GM19239 (cell line): ENCODE data around the gene PBX2.

ENCODE experiments used
- DNase-seq: peaks from one replicate; pipeline ENCODE4 v3.0.0; 2011; ENCODE audit warnings: low spot score; ENCODE audit not compliant: insufficient read length
- FAIRE-seq: peaks from 2 replicates; lab custom pipeline; 2011; peaks lifted over from hg19 to GRCh38; lab: Jason Lieb, UNC

Gene PBX2

GRCh38 chr6:32176476-32177182 is 13.4 kb downstream of the PBX2 start:
- FAIRE-seq: no peak
- DNase-seq: no peak

GRCh38 chr6:32175711-32176475 is 14.1 kb downstream of the PBX2 start, which contains the start of gene AGPAT1:
Gene AGPAT1, minus strand, starts transcription at chr6:32176084. Its CDS starts 4,588 bp downstream, at chr6:32171496.
- FAIRE-seq (peak; percentile 84), DNase-seq (peak; percentile 97)

- DNase-seq (no peak), FAIRE-seq (no peak)
Observed at GRCh38 chr6:32175322-32175710, 14.7 kb downstream of the PBX2 start.

DNA sequence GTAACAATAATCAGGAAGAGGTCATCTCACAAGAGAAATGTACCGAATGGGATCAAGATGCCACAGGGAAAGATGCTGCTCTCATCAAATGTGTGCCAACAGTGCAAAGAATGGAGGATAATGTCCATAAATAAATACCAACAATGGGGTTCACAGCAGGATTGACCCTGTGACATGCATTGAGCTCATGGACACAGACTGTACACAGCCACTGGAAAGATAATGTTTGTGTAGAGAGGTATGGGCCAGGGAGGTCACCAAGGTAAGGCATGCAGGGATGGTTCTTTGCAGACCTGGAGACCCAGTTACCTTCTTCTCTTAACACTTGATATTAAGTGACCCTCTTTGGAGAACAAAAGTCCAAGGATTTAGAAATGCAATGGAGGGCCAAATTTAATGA is 15.6 kb downstream of the PBX2 start:
- no peak for DNase-seq
- no peak for FAIRE-seq

- no peak for DNase-seq
- FAIRE-seq: no peak
Observed at GRCh38 chr6:32173051-32173727, 16.8 kb downstream of the PBX2 start.

- DNase-seq: no peak
- no peak for FAIRE-seq
Observed at GRCh38 chr6:32171234-32171633, 18.8 kb downstream of the PBX2 start.

- no peak for FAIRE-seq
- DNase-seq: no peak
Observed at GRCh38 chr6:32170294-32170693, 19.7 kb downstream of the PBX2 start.

GRCh38 chr6:32168807-32169591 is 21.0 kb downstream of the PBX2 start:
- no peak for DNase-seq
- no peak for FAIRE-seq

DNA sequence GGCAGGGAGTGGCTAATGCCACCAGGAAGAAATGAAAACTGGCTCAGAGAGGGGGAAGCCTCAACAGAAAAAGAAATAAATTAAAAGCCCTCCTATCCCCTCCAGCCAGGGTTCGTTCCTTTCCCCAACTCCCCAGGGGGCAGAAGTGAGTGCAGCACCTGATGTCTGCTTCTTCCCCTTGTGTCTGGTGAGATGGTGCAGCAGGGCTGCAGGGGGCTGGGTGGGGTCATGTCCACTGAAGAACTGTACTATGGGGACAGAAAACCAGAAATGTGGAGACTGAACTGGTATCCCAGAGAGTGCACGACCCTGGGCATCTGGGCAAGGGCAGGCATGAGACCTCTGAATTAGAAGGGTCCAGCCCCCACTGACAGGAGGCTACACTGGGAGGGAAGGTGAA is 21.7 kb downstream of the PBX2 start:
- no peak for FAIRE-seq
- DNase-seq: no peak

DNA sequence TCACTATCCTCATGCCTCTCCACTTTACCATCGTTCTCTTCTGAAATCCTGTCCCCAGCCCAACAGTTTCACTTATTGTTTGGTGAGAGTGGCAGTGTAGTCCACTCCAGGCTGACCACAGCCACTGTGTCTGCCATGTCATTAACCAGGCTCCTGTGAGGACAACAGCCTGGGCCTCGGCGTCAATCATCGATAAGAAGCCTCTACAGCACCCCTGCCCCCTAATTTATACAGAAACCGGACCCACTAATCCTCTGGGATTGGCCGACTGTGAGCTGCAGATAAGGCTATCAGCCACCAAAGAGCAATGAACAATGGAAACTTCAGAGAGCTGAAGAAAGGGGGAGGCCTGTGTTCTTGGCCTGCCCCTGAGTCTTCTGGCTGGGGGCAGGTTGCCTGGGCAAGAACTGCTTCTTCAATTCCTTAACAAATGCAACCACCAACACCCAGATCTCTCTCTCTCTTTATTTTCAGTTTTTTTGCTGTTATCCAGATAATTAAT is 22.2 kb downstream of the PBX2 start:
- FAIRE-seq (no peak), DNase-seq (no peak)

DNA sequence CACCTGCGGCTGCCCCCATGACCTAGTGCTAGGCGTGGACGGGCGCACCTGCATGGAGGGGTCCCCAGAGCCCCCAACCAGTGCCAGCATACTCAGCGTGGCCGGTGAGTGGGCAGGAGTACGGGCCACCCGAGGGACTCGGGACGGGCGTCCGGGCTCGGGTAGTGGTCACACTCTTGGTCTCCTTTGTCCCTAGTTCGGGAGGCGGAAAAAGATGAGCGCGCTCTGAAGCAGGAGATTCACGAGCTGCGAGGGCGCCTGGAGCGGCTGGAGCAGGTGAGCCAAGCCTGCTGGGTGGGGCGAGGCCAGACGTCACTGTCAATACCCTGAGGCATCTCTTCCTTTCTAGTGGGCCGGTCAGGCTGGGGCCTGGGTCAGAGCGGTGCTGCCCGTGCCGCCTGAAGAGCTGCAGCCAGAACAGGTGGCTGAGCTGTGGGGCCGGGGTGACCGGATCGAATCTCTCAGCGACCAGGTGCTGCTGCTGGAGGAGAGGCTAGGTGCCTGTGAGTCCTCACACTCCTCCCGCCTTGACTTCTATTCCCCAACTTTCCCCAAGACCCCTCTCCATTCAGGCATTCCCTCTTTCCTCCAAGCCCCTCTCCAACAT is 22.7 kb downstream of the PBX2 start:
- DNase-seq (no peak), FAIRE-seq (no peak)

DNA sequence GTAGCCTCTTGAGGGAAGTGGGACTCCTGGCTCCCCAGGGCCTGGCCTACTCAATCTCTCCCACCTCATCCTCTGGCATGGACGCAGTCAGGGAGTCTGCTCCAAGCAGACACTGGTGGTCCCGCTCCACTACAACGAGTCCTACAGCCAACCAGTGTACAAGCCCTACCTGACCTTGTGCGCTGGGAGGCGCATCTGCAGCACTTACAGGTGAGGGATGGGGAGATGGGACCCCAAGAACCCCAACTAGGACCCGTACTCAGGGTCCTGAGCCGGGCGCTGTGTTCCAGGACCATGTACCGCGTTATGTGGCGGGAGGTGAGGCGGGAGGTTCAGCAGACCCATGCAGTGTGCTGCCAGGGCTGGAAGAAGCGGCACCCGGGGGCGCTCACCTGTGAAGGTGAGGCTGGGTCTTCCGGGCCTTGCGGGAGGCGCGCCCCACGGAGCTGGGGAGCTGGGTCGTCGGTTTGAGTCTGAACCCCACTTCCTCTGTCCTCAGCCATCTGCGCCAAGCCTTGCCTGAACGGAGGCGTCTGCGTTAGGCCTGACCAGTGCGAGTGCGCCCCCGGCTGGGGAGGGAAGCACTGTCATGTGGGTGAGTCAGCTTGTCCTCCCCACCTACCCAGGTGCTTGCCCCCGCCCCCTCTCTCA is 23.5 kb downstream of the PBX2 start:
- FAIRE-seq (no peak), DNase-seq (no peak)

DNA sequence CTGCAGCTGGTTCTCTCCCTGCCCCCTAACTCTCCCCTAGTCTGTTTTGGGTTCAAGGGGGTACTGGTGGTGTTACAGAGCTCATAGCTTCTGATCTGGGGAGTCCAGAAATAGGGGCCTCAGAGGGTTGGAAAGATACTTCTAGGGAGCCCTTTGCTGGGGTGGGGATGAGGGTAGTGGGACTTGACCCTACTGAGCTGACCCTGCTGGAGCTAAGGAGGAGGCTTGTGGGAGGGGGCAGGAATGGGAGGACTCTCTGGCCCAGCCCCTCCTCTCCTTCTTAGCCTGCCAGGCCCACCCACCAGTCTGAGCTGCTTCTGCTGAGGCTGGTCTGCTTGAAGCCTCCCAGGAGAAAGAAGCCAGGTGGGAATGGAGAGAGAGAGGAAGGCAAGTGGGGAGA is 25.7 kb downstream of the PBX2 start, which contains the start of gene EGFL8:
Gene EGFL8, plus strand, starts transcription at position 301 of the 400 bp plus-strand sequence. CDS start 1,571 bp downstream, outside the sequence.
- no peak for DNase-seq
- FAIRE-seq: no peak

DNA sequence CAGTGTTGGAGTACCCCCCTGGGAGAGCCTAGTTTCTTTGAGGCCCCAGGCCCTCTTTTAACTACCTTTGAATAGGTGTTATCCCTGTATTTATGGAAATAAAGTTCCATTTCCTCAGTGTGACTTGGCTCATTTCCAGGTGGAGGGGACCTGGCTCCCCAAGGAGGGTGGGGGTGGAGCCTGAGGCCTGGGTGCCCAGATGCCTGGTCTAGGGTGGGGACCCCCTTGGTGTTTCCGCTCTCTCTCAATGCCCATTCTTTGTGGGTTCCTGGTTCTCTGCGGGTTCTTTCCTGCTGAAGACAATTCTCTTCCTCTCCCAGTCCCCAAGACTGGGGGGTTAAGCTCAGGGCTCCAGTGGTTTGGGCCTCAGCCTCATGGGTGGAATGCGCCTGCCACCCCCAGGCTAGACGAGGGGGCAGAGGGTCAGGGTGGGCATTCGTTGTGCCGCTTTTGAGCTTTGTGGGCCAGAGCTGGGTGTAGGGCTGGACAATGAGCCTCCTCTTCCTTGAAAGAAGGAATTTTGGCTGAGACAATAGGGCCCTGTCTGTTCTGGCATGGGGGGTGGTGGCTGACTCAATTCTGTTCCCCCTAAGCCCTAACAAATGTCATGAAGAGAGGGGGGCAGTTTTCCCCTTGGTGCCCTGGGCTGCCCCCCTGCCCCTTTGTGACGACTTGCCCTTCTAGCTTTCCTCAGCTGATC is 26.3 kb downstream of the PBX2 start:
- no peak for FAIRE-seq
- DNase-seq: no peak

GRCh38 chr6:32158052-32158451 is 31.9 kb downstream of the PBX2 start:
- DNase-seq: no peak
- no peak for FAIRE-seq

DNA sequence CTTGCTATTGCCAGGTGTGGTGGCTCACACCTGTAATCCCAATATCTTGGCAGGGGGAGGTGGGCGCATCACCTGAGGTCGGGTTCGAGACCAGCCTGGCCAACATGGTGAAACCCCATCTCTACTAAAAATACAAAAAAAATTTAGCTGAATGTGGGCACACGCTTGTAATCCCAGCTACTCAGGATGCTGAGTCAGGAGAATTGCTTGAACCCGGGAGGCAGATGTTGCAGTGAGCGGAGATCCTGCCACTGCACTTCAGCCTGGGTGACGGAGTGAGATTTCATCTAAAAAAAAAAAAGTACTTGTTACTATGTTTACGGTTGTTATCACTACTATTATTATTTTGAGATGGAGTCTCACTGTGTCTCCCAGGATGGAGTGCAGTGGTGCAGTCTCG is 33.1 kb downstream of the PBX2 start:
- DNase-seq (no peak), FAIRE-seq (no peak)

GRCh38 chr6:32154514-32155161 is 35.4 kb downstream of the PBX2 start:
- FAIRE-seq: peak; percentile 82
- peak; percentile 88 for DNase-seq
